CD4-positive, alpha-beta T cell treated with Interleukin-6 for 4 hours (primary cell): ENCODE results near the gene RNF183.

Experiments used
- DNase-seq: peaks from one replicate; pipeline ENCODE4 v3.0.0-alpha.2; 2020; ENCODE audit warnings: mixed read lengths

RNF183 gene

GRCh38 chr9:113302792-113303418, at the start of gene RNF183:
TSS of gene RNF183 (minus strand) at chr9:113303376. CDS start at chr9:113298184, 5,192 bp downstream.
- no peak for DNase-seq

GRCh38 chr9:113352411-113352810, 49.2 kb upstream of the RNF183 start:
- DNase-seq = no peak

GRCh38 chr9:113352006-113352405, 48.8 kb upstream of the RNF183 start:
- DNase-seq = no peak

DNA sequence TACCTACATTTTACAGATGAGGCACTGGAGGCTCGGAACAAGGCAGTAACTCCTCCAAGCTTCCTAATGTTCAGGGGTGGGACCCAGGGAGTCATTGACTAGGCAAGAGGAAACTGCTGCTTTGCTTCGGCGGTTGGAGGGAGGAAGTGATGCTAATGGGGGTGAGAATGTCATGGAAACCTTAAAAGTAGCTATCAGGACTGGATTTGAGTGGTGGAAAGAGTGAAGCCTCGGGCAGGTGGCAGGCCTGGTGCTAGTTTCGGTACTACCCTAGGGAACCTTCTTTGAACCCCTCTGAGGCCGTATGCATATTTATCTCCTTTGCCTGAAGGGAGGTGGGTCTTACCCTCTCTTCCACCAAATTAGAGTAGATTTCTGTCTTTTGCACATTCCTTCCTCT, 47.8 kb upstream of the RNF183 start:
- DNase-seq = peak; percentile 15

- no peak for DNase-seq
These were observed 47.0 kb upstream of the RNF183 start for GRCh38 chr9:113350107-113350661.

DNA sequence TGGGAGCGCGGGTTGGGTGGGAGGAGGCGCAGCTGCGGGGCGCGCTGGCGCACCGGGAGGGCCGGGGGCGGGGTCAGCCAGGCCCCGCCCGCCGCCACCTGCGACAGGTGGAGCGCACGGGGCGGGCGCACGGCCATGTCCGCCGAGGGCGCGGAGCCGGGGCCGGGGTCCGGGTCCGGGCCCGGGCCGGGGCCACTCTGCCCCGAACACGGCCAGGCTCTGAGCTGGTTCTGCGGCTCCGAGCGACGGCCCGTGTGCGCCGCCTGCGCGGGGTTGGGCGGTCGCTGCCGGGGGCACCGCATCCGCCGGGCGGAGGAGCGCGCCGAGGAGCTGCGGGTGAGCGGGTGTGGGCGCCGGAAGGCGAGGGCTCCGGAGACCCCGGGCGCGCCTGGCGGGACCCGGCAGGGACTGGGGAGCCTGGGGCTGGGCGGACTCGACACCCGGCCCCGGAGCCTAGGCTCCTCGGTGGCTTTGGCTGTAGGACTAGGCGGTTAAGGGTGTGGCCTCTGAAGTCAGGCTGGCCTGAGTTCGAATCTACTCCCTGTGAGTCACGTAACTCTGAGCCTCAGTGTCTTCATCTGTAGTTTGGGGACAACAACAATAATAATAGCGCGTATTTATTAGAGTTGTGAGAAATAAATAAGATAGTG, 46.4 kb upstream of the RNF183 start, which contains the start of gene BSPRY:
Gene BSPRY, plus strand, starts transcription at position 97 of the 650 bp plus-strand sequence. Its CDS starts 39 bp downstream, at position 136.
- DNase-seq = peak; percentile 43

GRCh38 chr9:113349066-113349444, 45.9 kb upstream of the RNF183 start:
- no peak for DNase-seq

DNA sequence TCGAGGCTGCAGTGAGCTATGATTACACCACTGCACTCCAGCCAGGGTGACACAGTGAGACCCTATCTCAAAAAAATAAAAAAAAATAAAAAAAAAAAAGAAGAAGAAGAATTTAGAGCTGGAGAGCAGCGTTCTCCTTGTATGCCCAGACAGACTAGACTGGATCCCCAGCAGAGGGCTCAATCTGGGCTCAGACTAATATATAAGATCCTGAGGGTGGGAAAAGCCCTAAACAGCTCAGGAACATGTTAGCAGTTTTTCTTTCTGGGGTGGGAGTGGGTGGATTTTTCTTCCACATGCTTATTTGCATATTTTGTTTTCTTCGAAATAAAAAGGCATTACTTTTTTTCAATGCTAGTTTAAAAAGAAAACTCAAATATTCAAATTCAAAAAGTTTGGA, 45.3 kb upstream of the RNF183 start:
- no peak for DNase-seq

- DNase-seq = no peak
These were observed 42.5 kb upstream of the RNF183 start for GRCh38 chr9:113345671-113346070.

DNA sequence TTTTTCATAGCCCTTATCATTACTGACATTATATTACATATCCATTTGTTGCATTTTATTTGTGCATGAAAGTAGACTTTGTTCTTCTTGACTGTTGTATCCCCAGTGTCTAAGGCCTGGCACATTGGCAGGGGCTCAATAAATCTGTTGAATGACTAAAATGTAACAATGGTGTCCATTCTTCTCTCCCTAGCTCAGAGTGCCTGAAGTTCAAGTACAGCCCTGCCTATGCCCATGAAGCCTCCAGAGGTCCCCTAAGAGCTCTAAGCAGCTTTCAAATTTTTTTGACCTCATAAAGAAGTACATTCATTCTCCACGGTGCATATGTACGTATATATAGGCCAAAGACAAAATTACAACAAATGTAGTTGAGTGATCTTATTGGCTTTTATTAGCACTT, 42.0 kb upstream of the RNF183 start:
- DNase-seq = no peak

DNA sequence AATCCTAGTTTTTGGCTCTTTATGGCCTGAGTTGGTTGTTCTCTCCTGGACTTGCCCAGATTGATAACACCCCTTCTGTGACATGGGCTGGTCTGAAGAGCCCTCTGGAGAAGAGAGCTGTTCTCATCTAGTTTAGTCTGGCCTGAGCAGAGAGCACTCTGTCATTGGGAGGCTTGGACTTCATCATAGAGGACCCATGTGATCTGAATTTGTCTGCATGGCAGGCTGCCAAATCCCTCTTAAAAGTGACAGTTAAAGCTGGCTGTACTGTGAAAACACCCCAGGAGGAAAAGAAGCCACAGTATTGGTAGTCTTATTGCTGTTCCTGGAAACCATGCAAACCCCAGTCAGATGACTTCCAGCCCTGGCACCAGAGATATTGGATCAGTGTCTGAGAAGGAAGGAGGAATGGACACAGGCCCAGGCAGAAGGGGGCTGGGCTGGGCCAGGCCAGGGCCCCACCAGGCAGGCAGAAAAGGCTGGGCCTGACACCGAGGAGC, 40.6 kb upstream of the RNF183 start:
- DNase-seq = peak; percentile 42

DNA sequence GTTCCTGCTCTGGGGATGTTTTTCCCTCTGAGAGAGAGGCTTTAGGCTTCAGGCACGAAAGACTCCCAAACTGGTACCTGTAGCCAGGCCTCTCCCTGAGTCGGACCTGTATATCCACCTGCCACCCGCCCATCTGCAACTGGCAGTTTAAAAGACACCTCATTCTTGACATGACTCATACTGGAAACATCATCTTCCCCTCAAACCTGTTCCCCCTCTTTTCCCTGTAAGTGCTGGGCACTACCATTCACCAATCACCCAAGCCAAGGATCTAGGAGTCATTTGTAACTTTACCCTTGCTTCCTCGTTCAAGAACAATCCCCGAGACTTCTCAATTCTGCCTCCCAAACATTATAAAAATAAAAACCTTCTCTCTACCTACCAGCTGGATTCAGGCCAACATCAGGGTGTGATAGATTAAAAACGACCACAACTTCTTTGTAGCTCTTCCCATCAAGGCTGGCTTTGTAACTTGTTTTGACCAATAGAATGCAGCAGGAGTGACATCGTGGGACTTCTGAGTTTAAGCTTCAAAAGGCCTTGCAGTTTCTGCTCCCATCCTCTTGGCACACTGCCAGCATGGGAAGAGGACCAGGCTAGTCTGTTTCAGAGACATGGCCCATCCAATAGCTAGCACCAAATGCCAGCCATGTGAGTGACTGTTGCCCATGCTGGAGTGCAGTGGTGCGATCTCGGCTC, 38.7 kb upstream of the RNF183 start:
- peak; percentile 64 for DNase-seq

DNA sequence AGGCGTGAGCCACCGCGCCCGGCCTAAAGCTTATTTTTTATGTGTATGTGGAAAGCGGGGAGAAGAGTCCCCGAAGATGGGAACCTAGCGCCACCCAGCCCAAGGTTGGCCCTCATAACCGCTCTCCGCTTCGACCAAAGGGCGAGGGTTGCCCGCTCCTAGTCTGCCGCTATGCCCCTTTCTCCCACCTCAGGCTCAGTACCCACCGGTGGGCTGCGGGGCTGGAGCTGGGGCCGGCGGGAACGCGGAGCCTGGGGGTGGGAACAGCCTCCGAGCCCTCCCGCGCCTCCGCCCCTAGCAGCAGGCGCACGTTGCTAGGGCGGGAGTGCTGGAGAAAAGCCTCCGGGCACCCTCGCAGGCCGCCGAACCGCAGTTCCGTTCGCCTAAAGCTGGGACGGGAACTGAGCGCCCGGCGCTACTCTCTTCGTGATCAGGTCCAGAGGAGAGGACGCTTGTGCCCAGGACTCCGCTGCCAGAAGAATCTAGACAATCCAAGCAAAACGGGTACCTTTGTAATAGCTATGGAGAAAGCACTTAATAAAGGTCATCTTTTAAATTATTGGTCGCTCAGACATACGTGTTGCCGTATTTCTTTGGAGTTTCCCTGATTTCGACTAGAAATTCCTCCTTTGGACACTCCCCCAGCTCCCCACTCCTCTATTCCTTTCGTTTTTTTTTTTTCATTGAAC, 37.0 kb upstream of the RNF183 start, which contains the start of gene WDR31:
Gene WDR31, minus strand, starts transcription at position 265 of the 689 bp plus-strand sequence. CDS start 8,253 bp downstream, outside the sequence.
- peak; percentile 82 for DNase-seq

DNA sequence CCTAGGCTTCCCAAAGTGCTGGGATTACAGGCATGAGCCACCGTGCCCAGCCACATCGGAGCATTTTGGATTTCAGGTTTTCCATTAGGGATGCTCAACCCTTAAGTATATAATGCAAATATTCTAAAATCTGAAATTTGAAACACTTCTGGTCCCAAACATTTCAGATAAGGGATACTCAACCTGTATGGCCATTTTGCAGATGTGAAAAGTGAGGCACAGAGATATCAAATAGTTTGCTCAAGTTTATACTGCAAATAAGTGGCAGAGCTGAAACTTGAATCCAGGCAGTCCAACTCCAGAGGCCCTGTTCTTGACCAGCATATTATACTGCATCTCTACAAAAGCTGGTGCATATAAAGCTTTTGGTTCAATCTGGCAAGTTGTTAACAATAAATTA, 34.5 kb upstream of the RNF183 start:
- no peak for DNase-seq

- DNase-seq = no peak
These were observed 28.6 kb upstream of the RNF183 start for GRCh38 chr9:113331780-113332179.

- no peak for DNase-seq
These were observed 25.0 kb upstream of the RNF183 start for GRCh38 chr9:113328045-113328782.

- DNase-seq = no peak
These were observed 23.1 kb upstream of the RNF183 start for GRCh38 chr9:113326230-113326629.

- DNase-seq = no peak
These were observed 19.5 kb upstream of the RNF183 start for GRCh38 chr9:113322671-113323070.

DNA sequence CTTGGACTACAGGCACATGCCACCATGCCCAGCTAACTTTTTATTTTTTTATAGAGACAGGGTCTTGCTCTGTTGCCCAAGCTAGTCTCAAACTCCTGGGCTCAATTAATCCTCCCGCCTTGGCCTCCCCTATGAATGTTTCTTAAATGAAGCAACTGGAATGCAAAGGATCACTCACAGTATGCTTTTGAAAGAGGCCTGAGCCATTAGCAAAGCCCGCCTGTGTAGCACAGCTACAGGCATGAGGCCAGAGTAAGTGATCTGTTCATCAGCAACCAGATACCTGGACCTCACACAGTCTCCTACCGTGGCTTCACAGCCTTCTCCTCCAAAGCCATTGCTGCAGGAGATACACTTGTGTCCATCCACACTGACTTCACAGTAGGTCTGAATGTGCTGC, 16.9 kb upstream of the RNF183 start:
- no peak for DNase-seq

DNA sequence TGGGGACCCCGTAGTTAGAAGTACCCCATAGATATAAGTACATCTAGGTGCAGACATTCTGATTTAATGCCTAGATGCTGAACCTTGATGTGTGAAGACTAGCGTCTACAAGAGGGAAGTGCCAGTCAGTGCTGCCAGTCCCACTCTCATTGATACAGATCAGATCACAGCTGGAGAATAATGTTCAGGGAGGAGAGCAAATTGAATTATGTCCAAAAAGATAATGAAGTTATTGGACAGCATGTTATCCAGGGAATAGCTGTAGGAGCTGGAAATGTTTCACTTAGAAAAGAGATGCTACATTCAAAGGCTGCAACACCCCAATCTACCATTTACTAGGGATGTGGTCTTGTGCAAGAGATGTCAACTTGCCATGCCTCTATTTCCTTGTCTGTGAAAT, 15.9 kb upstream of the RNF183 start:
- no peak for DNase-seq

GRCh38 chr9:113317777-113318176, 14.6 kb upstream of the RNF183 start:
- no peak for DNase-seq

- DNase-seq = no peak
These were observed 12.9 kb upstream of the RNF183 start for GRCh38 chr9:113316030-113316429.
